NCI-H2196 (cell line): ENCODE measurements around the gene SPON2.
A peak's percentile ranks its signal among the peaks of the same experiment; 100 is the strongest.
"Not testable (repeated sequence)": the region's sequence is repeated elsewhere in the genome, so short reads cannot be mapped to it uniquely, and the experiment has no call there.

Experiments used
- DNase-seq: peaks from one replicate; lab custom pipeline; 2025; ENCODE audit not compliant: unreplicated experiment; lab: John Stamatoyannopoulos, UW

SPON2 gene

GRCh38 chr4:1152290-1152689 lies 20.1 kb downstream of the SPON2 start:
- peak; percentile 27 for DNase-seq

DNA sequence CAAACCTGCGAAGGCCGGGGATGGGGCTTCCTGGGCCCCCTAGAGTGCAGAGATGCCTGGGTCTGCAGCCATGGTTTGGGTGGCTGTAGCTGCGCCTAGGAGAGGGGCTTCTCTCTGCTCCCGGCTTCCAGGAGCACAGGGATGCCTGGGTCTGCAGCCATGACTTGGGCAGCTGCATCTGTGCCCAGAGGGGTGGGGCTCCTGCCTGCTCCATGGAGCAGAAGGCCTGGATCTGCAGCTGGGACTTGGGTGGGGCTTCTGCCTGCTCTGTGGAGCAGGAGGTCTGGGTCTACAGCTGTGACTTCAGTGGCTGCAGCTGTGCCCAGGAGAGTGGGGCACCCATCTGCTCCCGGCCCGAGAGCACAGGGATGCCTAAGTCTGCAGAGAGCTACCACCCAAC lies 20.8 kb downstream of the SPON2 start:
- no peak for DNase-seq

DNA sequence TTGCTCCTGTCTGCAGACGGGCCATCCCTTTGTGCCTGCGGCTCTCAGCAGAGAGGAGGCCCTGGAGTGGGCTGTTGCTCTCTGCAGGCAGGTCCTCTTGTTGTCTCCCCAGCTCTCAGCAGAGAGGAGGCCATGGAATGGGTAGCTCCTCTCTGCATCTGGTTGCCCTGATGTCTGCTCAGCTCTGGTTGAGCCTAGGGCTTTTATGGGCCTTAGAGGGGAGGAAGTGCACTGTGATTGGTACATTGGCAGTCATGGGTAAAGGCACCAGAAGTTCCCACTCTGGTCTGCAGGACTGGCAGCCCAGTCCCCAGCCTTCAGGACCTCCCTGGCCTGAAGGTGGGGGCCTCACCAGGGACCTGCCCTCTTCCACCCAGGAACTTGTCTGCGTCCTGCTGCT lies 21.5 kb downstream of the SPON2 start:
- no peak for DNase-seq

DNA sequence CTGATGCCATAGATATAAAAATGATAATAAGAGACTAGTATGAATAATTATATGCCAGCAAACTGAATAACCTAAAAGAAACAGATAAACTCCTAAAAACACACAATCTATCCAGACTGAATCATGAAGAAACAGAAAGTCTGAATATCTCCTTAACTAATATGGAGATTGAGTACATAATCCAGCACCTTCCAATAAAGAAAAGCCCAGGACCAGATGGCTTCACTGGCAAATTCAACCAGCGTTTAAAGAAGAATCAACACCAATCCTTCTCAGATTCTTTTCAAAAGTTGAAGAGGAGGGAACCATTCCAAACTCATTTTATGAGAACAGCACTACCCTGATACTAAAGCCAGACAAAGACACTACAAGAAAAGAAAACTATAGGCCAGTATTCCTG lies 32.5 kb downstream of the SPON2 start:
- DNase-seq, result no peak

DNA sequence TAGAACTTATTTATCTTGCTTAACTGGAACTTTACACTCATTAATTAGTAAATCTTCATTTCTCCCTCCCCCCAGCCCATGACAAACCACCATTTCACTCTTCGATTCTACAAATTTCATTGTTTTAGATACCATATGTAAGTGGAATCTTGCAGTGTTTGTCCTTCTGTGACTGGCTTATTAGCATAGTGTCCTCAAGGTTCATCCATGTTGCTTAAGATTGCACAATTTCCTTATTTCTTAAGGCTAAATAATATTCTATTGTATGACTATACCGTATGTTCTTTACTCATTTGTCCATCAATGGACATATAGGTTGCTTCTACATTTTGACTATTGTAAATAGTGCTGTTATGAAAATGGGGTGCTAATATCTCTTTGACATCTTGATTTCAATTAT lies 34.5 kb downstream of the SPON2 start:
- DNase-seq, result no peak

DNA sequence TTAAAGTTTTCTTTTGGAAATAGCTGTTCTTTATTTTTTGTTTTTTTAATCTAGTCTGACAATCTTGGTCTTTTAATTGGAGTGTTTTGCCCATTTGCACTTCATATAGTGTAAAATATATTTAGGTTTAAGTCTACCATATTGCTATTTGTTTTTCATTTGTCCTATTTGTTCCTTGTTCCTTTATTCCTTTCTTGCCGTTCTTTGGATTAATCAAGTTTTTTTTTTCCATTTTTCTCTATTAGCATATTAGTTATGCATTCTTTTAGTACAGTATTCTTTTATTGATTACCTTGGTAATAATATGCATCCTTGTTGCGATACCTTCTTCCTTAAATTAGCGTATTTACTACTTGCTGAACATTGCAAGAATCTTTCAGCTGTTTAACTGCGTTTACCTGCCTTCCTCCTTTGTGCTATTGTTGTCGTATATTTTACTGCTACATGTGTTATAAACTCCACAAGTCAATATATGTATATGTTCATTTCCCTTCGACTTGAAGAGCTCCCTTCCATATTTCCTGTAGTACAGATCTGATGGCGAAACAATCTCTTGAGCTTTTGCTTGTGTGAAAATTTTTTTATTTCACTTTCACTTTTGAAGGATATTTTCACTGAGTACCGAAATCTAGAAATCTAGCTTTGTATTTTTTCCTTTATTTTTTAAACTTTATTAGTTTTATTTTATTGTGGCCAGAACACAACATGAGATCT lies 35.2 kb downstream of the SPON2 start:
- DNase-seq, result no peak

GRCh38 chr4:1136048-1136447 lies 36.3 kb downstream of the SPON2 start:
- peak; percentile 41 for DNase-seq

DNA sequence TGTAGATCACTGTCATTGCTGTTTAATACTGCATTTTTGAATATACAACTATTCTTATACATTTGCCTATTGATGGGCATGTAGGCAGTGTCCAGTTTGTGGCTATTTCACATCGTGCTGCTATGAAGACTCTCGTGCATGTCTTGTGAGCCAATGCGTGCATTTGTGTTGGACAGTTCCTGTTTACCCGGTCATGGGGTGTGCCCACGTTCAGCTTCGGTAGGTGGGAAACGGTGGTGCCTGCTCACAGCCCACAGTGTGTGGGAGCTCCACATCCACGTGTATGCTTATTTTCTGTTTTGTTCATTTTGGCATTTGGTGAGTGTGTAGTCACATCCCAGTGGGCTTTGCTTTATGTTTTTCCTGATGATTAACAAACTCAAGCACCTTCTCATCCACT lies 39.4 kb downstream of the SPON2 start:
- DNase-seq, result no peak

GRCh38 chr4:1130316-1131186 lies 41.8 kb downstream of the SPON2 start:
- peak; percentile 82 for DNase-seq

DNA sequence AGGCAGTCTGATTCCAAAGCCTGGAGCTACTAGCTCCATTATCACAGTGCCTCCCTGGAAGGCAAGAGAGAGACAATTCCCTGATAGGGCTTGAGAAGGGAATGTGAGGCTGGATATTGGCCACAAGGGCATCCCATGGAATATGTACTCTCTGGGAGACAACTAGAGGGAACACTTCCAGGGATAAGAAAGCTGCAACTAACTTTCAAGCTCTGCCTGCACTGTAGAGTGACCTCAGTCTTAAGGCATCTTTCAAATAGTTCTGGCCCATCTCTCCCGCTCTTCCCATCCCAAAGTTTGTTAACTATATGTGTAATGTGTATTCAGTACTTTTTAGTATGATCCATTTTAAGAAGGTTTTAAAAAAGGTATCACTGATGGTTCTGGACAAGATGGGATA lies 45.9 kb downstream of the SPON2 start:
- DNase-seq, result no peak

GRCh38 chr4:1125466-1125865 lies 46.9 kb downstream of the SPON2 start:
- DNase-seq, result not testable (repeated sequence)

DNA sequence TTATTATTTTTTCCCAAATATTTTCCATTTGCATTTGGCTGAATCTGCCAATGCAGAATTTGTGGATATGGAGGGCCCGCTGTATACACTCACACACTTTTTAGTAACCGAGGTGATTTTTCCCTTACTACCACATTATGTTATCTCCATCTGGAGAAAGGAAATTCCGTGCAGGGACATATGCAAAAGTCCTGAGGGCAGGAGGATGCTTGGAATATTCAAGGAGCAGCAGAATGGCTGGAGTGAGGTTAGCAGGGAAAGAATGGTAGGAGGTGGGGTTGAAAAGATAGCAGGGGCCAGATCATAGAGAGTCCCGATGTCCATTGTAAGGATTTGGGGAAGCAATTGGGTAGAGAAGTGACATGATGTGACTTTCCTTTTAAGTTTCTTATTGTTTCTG lies 47.6 kb downstream of the SPON2 start:
- no peak for DNase-seq

GRCh38 chr4:1122505-1122904 lies 49.9 kb downstream of the SPON2 start:
- no peak for DNase-seq
